GM19239 (cell line): ENCODE results near the gene FOXRED2.
"Not testable (repeated sequence)": the region's sequence is repeated elsewhere in the genome, so short reads cannot be mapped to it uniquely, and the experiment has no call there.

ENCODE experiments used
- DNase-seq: peaks from one replicate; pipeline ENCODE4 v3.0.0; 2011; ENCODE audit warnings: low spot score; ENCODE audit not compliant: insufficient read length
- FAIRE-seq: peaks from 2 replicates; lab custom pipeline; 2011; peaks lifted over from hg19 to GRCh38; lab: Jason Lieb, UNC

The FOXRED2 gene

DNA sequence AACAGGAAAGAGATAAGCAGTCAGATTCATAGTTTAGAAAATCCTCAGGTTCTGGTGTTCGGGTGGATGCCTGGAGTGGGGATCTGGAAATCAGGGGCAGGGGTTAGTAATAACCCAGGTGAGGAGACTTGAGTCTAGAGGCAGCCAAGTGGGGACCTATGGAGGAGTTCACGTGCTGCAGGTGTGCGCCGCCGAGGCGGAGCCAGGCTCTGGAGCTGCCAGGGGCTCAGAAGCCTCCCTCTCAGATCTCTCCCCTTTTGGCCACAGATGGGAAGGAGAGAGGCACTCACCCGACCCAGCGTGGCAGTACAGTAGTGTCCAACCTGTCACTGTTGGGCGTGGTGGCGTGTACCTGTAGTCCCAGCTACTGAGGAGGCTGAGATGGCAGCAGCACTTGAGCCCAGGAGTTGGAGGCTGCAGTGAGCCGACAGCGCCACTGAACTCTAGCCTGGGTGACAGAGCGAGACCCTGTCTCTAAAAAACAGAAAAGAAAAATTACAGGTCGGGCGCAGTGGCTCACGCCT, 52.9 kb downstream of the FOXRED2 start:
- FAIRE-seq, result no peak

DNA sequence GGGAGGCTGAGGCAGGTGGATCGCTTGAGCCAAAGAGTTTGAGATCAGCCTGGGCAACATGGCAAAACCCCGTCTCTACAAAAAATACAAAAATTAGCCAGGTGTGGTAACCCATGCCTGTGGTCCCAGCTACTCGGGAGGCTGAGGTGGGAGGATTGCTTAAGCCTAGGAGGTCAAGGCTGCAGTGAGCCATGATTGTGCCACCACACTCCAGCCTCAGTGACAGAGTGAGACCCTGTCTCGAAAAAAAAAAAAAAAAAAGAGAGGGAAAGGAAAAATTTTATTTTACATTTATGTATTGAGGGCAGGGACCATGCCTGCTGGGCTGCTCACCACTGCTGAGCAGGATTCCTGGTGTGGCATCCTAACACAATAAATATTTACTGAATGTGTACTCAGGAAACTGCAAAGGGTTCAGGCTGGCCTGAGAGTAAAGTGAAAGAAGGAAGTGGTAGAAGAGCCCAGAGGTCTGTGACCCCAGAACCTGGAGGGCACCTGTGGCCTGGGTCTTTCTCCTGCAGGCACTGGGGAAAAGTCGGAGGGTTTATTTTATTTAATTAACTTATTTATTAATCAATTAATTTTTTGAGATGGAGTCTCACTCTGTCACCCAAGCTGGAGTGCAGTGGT, 53.7 kb downstream of the FOXRED2 start:
- FAIRE-seq, DNase-seq: not testable (repeated sequence)

More for the DNA sequence above, 52.9 kb downstream of the FOXRED2 start:
- DNase-seq, result no peak

DNA sequence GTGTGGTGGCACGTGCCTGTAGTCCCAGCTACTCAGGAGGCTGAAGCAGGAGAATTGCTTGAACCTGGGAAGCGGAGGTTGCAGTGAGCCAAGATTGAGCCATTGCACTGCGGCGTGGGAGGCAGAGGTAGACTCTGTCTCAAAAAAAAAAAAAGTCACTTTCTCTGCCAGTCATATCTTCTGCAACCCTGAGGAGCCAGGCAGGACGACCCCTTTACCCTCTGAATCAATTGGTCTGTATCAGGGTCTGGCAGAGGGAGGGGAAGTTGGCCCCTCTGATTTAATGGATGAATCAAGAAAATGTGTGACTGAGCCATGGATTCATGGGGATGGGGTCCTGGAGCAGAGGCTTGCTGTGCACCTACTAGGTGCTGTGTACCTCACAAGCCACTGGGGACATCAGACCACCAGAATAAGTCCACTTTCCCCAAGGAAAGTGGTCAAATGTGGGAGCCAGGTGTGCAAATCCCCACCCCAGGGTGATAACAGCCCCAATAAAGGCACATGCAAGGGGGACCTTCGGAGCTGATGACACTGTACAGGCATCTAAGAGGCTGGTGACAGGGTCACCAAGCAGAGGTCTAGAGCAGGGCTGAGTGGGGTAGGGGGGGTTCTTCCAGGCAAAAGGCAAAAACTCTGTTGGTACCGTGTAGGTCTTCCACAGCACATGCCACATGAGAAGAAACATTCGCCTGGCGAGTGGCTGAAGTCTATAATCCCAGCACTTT, 54.4 kb downstream of the FOXRED2 start:
- DNase-seq (no peak), FAIRE-seq (peak; percentile 4)

DNA sequence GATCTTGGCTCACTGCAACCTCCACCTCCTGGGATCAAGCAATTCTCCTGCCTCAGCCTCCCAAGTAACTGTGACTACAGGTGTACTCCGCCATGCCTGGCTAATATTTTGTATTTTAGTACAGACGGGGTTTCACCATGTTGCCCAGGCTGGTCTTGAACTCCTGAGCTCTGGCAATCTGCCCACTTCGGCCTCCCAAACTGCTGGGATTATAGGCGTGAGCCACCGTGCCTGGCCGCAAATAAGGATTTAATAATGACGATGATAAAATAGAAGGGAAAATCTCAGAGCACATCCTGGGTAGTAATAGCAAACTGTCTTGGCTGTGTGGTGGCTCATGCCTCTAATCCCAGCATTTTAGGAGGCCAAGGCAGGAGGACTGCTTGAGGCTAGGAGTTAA, 55.9 kb downstream of the FOXRED2 start:
- DNase-seq, FAIRE-seq: not testable (repeated sequence)

DNA sequence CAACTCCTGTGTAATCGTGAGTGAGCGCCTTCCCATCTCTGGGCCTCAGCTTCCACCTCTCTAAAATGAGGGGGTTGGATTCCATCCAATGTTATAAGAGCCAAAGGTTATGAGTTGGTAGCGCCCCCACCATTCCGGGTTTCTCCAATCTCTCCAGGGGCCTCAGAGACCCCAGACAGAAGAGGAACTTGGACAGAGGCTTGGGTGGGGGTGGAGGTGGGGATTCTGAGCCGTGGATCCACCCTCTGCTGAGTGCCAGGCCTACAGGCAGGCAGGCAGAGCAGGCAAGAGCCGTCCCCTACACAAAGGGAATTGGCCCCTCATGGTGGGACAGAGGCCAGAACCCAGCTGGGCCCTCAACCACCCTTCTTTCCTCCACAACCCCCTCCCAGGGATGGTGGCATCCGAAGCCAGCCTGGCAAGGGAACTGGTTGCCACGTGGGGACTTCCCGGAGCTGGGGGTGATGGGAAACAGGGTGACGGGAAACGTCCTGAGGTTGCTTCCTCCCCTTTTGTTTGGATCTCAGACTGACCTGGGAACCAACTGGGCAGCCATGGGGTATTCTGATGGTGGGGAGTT, 57.2 kb downstream of the FOXRED2 start:
- no peak for DNase-seq
- FAIRE-seq, result no peak

DNA sequence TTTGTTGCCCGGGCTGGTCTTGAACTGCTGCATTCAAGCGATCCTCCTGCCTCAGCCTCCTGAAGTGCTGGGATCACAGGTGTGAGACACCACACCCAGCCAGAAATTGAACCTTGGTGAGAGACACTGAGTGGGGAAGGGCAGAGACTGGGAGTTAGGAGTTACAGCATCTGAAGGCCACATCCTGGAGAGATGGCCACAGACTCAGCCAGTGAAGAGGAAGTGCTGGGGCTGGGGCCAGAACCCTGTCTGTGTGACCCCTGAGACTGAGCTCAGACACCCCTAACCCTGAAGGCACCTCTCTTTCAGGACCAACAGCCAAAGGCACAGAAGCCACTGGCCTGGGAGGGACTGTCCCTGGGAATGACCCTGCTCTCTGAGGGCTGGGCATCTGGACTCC, 59.2 kb downstream of the FOXRED2 start:
- no peak for DNase-seq
- no peak for FAIRE-seq

DNA sequence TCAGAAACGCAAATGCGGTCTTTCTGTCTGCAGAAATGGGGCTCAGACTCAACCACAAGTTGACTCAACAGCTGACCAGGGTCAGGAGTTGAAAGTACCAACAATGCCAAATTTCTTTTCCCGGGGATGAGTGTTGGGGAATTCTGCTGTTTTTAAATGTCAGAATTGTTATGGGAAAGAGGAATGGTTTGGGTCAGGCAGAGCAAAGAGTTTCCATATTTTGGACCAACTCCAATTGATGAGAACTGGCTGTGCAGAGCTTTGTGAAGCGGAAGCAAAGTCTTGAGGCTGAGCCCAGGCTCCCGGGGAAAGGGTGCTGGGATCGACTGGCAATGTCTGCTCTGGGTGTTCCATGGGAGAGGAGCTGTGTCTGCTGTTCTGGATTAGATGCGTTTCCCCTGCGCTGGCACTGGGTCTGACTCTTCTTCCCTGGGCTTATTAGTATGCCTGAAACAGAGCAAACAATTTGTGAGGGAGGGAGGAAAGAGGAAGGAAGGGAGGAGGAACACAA, 61.6 kb downstream of the FOXRED2 start:
- no peak for FAIRE-seq
- no peak for DNase-seq

DNA sequence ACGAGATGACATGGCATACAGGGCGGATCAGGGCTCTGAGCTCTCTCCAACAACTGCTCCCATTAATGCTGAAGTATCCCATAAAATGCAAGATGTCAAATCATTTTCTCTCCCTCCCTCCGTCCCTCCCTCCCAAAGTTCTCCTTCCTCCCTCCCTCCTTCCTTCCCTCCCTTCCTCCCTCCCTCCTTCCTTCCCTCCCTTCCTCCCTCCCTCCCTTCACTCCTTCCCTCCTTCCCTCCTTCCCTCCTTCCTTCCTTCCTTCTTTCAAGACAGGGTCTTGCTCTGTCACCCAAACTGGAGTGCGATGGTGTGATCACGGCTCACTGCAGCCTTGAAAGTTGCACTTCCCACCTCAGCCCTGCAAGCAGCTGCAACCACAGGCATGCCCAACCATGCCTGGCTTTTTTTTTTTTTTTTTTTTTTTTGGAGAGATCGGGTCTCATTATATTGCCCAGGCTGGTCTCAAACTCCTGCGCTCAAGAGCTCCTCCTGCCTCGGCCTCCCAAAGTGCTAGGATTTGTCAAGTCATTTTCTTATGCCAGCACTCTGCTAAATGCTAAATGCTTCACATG, 63.6 kb downstream of the FOXRED2 start:
- DNase-seq (no peak), FAIRE-seq (no peak)

DNA sequence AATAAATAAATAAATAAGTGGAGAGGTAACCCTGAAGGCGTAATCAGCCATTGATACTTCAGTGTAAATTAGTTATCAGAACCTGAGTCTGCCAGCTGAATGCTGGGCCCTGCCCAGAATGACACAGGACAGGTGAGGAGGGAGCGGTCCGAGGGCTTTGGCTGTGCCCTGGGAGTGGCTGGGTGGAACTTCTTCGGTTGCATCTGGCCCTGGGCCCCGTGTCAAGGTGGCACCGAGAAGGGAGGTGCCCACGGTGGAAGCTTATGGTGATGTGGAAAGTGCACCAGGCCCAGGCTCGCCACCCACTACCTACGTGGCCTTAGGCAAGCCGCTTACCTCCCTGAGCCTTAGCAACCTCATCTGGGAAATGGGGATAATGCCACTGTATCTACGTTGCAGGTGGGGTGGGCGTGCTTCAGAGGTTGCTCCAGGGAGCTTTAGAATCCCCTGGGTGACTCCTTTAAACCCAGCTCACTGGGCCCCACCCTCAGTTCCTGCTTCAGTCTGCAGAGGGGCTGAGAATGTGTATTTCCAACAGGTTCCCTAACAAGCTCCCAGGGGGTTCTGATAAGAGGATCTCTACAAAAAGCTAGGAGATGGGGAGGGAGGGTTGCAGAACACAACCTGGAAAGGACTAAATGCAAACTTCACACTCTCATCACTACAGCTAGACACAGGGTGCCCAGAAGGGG, 64.2 kb downstream of the FOXRED2 start:
- FAIRE-seq (no peak), DNase-seq (no peak)

DNA sequence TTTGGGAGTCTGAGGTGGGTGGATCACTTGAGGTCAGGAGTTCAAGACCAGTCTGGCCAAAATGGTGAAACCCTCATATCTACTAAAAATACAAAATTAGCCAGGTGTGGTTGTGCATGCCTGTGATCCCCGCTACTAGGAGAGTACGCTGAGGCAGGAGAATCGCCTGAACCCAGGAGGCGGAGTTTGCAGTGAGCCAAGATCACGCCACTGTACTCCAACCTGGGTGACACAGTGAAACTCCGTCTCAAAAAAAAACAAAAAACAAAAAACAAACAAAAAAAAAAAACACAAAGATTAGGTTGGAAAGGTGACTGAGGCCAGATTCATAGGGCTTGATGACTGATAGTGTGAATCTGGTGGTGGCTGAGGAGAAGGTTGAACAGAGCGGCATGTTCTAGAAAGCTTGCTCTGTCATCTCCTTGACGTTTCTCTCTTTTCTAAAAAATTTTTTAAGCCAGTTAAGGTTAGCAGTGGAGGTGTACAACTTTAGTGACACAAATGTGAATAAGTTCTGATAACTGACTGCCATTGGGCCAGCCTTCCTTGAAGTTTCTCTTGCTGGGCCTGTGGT, 66.3 kb downstream of the FOXRED2 start:
- DNase-seq (no peak), FAIRE-seq (no peak)

DNA sequence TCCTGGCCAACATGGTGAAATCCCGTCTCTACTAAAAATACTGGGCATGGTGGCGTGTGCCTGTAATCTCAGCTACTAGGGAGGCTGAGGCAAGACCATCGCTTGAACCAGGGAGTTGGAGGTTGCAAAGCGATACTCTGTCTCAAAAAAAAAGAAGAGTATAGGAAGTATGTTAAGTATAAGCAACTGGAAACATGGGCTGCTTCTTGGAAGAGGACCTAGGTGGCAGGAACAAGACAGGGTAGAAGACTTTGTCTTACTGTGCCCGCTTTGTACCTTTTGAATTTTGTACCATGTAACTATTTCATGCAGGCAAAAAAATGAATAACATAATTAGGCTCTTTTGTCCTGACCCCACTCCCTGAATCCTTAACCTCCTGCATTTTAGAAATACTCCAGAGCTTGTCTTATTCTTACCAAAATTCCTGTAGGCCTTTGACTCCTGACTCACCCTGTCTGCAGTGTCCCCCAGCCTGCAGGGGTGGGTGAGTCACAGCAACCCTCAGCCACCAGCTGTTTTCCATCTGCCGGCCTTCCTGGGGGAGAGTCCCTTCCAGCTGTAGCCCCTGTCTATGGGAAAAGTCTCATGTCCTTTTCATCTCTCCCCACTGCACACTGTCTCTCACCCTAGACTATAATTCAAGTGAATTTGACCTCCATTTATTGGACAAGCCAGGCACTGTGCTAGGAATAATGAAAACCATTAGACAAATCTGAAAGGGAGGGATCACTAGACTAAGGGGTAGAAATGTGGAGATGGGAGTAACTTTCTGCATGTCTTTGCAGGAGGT, 67.2 kb downstream of the FOXRED2 start:
- no peak for DNase-seq

More for the DNA sequence above, 67.2 kb downstream of the FOXRED2 start:
- no peak for FAIRE-seq
